HEK293 (cell line): Measurements from ENCODE around the gene MORN1.
"Not testable (repeated sequence)": the region's sequence is repeated elsewhere in the genome, so short reads cannot be mapped to it uniquely, and the experiment has no call there.

ENCODE experiments used
- CTCF ChIA-PET: fragments of 350-600 bp; formaldehyde crosslinking; extraction: SDS; loops from one replicate; lab custom pipeline; 2021; ENCODE audit warnings: antibody characterized with exemption; lab: Yijun Ruan, JAX
- POLR2A ChIA-PET: fragments of 300-600 bp; formaldehyde crosslinking; extraction: SDS; loops from one replicate; lab custom pipeline; 2020; ENCODE audit warnings: antibody characterized with exemption, inconsistent platforms; lab: Yijun Ruan, JAX
- H3K27ac ChIP-seq: fragments of 200-500 bp; sonication (Bioruptor generic); 2 replicates; pipeline ENCODE4 v1.5.1; 2014; ENCODE audit warnings: low read depth, low read length, control low read depth, inconsistent platforms; ENCODE audit errors: extremely low read depth
- H3K36me3 ChIP-seq, 2 experiments: fragments of 200-500 bp in 1 of 2; sonication (Bioruptor generic) in 1 of 2; 1 replicate in 1 of 2; 2 replicates in 1 of 2; pipeline ENCODE4 v1.5.1; 2014 to 2017; ENCODE audit warnings: inconsistent platforms in 2 of 2, low read length in 2 of 2; ENCODE audit not compliant: control insufficient read depth in 2 of 2, insufficient read depth in 1 of 2
- H3K4me1 ChIP-seq: fragments of 200-500 bp; sonication (Bioruptor generic); 2 replicates; pipeline ENCODE4 v1.5.1; 2014; ENCODE audit warnings: mild to moderate bottlenecking, low read length, inconsistent platforms; ENCODE audit not compliant: control insufficient read depth, insufficient read depth
- H3K4me3 ChIP-seq: 2 replicates; pipeline ENCODE4 v1.5.1; 2011; ENCODE audit warnings: low read depth, mild to moderate bottlenecking, control low read depth, low read length, moderate library complexity
- H3K9me3 ChIP-seq: fragments of 200-500 bp; sonication (Bioruptor generic); 2 replicates; pipeline ENCODE4 v1.5.1; 2014; ENCODE audit warnings: low read depth, low read length, inconsistent platforms; ENCODE audit not compliant: control insufficient read depth, insufficient read depth
- GLIS2 ChIP-seq: fragments of 450-650 bp; formaldehyde crosslinking; IDR thresholded peaks from 2 replicates; pipeline ENCODE4 v1.5.1; 2016; ENCODE audit warnings: missing biosample characterization, missing genetic modification characterization
- HOXA7 ChIP-seq: sonication (generic); formaldehyde crosslinking; IDR thresholded peaks from 2 replicates; pipeline ENCODE4 v1.8.1; 2022; ENCODE audit warnings: missing genetic modification reagents, borderline replicate concordance
- KLF1 ChIP-seq: fragments of 450-650 bp; formaldehyde crosslinking; IDR thresholded peaks from 2 replicates; pipeline ENCODE4 v1.5.1; 2016; ENCODE audit warnings: missing biosample characterization, missing genetic modification characterization
- KLF7 ChIP-seq: fragments of 450-650 bp; formaldehyde crosslinking; IDR thresholded peaks from 2 replicates; pipeline ENCODE4 v1.5.1; 2016; ENCODE audit warnings: missing biosample characterization, missing genetic modification characterization, borderline replicate concordance
- ZFP3 ChIP-seq: fragments of 450-650 bp; formaldehyde crosslinking; IDR thresholded peaks from 2 replicates; pipeline ENCODE4 v1.5.1; 2016; ENCODE audit warnings: low read depth, missing biosample characterization, missing genetic modification characterization
- ZNF16 ChIP-seq: fragments of 450-650 bp; formaldehyde crosslinking; IDR thresholded peaks from 2 replicates; pipeline ENCODE4 v1.5.1; 2016; ENCODE audit warnings: low read depth, missing biosample characterization, missing genetic modification characterization
- ZNF341 ChIP-seq: fragments of 450-650 bp; formaldehyde crosslinking; IDR thresholded peaks from 2 replicates; pipeline ENCODE4; 2016; ENCODE audit warnings: low read depth, missing biosample characterization, missing genetic modification characterization
- ZNF433 ChIP-seq: fragments of 450-650 bp; formaldehyde crosslinking; IDR thresholded peaks from 2 replicates; pipeline ENCODE4 v1.5.1; 2016; ENCODE audit warnings: missing biosample characterization, missing genetic modification characterization, low read depth
- ZNF548 ChIP-seq: fragments of 450-650 bp; formaldehyde crosslinking; IDR thresholded peaks from 2 replicates; pipeline ENCODE4 v1.5.1; 2016; ENCODE audit warnings: missing biosample characterization, missing genetic modification characterization
- ZNF561 ChIP-seq: fragments of 450-650 bp; IDR thresholded peaks from 2 replicates; pipeline ENCODE4 v1.5.1; 2018; ENCODE audit warnings: missing biosample characterization, missing genetic modification characterization, borderline replicate concordance
- ZNF585B ChIP-seq: fragments of 450-650 bp; formaldehyde crosslinking; IDR thresholded peaks from 2 replicates; pipeline ENCODE4 v1.5.1; 2016; ENCODE audit warnings: missing biosample characterization, missing genetic modification characterization
- ZNF610 ChIP-seq: fragments of 450-650 bp; formaldehyde crosslinking; IDR thresholded peaks from 2 replicates; pipeline ENCODE4 v1.5.1; 2016; ENCODE audit warnings: missing biosample characterization, missing genetic modification characterization, borderline replicate concordance
- ZNF626 ChIP-seq: fragments of 450-650 bp; sonication (Bioruptor Pico); formaldehyde crosslinking; IDR thresholded peaks from 2 replicates; pipeline ENCODE4 v1.5.1; 2018; ENCODE audit warnings: missing biosample characterization, missing genetic modification characterization, inconsistent platforms
- ZNF76 ChIP-seq: fragments of 450-650 bp; formaldehyde crosslinking; IDR thresholded peaks from 2 replicates; pipeline ENCODE4; 2016; ENCODE audit warnings: low read depth, missing biosample characterization, missing genetic modification characterization, borderline replicate concordance
- ZSCAN30 ChIP-seq: fragments of 450-650 bp; IDR thresholded peaks from 2 replicates; pipeline ENCODE4 v1.5.1; 2018; ENCODE audit warnings: missing biosample characterization, mild to moderate bottlenecking, missing genetic modification characterization, moderate library complexity
- TF ChIP-seq, protein P1 (sequence below): fragments of 450-650 bp; formaldehyde crosslinking; IDR thresholded peaks from 2 replicates; pipeline ENCODE4 v1.5.1; 2016; ENCODE audit warnings: missing biosample characterization, missing genetic modification characterization
- TF ChIP-seq, protein P2 (sequence below): fragments of 450-650 bp; formaldehyde crosslinking; IDR thresholded peaks from 2 replicates; pipeline ENCODE4 v1.5.1; 2016; ENCODE audit warnings: missing biosample characterization, missing genetic modification characterization
- TF ChIP-seq, protein P3 (sequence below): fragments of 450-650 bp; formaldehyde crosslinking; IDR thresholded peaks from 2 replicates; pipeline ENCODE4 v1.5.1; 2016; ENCODE audit warnings: missing biosample characterization, missing genetic modification characterization
- TF ChIP-seq, protein P4 (sequence below): fragments of 450-650 bp; formaldehyde crosslinking; optimal IDR thresholded peaks from 2 replicates; pipeline ENCODE3; 2016; ENCODE audit warnings: missing biosample characterization, mild to moderate bottlenecking, missing genetic modification characterization
- TF ChIP-seq, protein P5 (sequence below): fragments of 450-650 bp; formaldehyde crosslinking; IDR thresholded peaks from 2 replicates; pipeline ENCODE4 v1.5.1; 2016; ENCODE audit warnings: missing biosample characterization, missing genetic modification characterization

Gene MORN1

DNA sequence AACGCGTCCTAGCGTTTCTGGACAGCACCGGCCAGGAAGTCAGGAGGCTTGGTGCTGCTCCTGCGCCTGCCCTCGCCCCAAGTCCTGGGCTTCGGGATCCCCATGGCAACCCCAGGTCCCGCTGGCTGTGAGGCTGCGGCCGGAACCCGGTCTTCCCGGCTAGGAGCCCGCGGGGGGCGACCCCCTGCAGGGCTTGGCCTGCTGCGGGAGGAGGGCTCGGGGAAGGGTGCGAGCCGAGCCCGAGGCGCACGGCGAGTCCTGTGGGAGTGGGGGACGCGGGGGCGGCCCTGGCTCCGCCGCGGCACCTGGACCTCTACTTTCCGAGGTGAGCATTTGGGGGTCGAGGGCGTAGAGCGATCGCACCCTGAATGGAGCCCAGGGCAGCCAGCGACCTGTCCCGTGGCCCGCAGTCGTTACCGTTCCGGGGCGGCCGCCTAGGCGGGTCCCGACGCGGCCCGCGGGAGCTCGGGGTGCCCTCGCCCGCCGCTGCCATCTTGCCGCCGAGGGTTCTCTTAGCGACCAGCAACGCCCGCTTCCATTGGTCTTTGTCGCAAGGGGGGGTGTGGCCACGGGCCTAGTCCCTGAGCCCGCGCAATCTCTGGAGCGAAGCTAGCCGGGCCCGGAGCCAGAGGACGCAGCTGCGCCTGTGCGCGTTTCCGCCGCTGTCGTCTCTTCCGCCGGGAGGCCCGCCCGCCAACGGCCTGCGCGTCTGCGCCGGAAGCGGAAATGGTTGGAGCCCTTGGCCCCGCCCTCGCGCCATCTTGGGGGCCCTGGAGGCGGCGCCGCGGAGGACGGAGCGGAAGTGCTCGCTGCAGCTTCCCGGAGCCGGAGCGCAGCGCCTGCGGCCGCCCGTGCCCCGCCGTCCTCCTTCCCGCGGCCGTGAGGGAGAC lies at the start of gene MORN1, which contains the start of gene RER1 (continued):
- TF ChIP-seq, protein P1, sequence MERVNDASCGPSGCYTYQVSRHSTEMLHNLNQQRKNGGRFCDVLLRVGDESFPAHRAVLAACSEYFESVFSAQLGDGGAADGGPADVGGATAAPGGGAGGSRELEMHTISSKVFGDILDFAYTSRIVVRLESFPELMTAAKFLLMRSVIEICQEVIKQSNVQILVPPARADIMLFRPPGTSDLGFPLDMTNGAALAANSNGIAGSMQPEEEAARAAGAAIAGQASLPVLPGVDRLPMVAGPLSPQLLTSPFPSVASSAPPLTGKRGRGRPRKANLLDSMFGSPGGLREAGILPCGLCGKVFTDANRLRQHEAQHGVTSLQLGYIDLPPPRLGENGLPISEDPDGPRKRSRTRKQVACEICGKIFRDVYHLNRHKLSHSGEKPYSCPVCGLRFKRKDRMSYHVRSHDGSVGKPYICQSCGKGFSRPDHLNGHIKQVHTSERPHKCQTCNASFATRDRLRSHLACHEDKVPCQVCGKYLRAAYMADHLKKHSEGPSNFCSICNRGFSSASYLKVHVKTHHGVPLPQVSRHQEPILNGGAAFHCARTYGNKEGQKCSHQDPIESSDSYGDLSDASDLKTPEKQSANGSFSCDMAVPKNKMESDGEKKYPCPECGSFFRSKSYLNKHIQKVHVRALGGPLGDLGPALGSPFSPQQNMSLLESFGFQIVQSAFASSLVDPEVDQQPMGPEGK (tag by site-specific recombination), result peak; percentile 75; the same call in 1 of the 2 replicates
- TF ChIP-seq ZSCAN30 (tag by site-specific recombination), result peak; percentile 64; the same call in 1 of the 2 replicates
- 0 out of 2 replicates have a peak, but pooled peaks have one; percentile 42 for TF ChIP-seq KLF1 (tag by site-specific recombination)
- TF ChIP-seq ZNF433, result no peak
- TF ChIP-seq, protein P2, sequence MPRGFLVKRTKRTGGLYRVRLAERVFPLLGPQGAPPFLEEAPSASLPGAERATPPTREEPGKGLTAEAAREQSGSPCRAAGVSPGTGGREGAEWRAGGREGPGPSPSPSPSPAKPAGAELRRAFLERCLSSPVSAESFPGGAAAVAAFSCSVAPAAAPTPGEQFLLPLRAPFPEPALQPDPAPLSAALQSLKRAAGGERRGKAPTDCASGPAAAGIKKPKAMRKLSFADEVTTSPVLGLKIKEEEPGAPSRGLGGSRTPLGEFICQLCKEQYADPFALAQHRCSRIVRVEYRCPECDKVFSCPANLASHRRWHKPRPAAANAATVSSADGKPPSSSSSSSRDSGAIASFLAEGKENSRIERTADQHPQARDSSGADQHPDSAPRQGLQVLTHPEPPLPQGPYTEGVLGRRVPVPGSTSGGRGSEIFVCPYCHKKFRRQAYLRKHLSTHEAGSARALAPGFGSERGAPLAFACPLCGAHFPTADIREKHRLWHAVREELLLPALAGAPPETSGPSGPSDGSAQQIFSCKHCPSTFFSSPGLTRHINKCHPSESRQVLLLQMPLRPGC (tag by site-specific recombination), result no peak
- no peak for TF ChIP-seq ZNF626 (tag by site-specific recombination)
- 0 out of 2 replicates have a peak, but pooled peaks have one; percentile 18 for TF ChIP-seq ZNF341
- TF ChIP-seq, protein P3, sequence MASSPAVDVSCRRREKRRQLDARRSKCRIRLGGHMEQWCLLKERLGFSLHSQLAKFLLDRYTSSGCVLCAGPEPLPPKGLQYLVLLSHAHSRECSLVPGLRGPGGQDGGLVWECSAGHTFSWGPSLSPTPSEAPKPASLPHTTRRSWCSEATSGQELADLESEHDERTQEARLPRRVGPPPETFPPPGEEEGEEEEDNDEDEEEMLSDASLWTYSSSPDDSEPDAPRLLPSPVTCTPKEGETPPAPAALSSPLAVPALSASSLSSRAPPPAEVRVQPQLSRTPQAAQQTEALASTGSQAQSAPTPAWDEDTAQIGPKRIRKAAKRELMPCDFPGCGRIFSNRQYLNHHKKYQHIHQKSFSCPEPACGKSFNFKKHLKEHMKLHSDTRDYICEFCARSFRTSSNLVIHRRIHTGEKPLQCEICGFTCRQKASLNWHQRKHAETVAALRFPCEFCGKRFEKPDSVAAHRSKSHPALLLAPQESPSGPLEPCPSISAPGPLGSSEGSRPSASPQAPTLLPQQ (tag by site-specific recombination), result peak; percentile 57; the same call in 1 of the 2 replicates
- 0 out of 2 replicates have a peak, but pooled peaks have one; percentile 56 for TF ChIP-seq ZNF561 (tag by site-specific recombination)
- TF ChIP-seq GLIS2 (tag by site-specific recombination), result peak; percentile 82
- TF ChIP-seq ZNF16 (tag by site-specific recombination), result no peak

DNA sequence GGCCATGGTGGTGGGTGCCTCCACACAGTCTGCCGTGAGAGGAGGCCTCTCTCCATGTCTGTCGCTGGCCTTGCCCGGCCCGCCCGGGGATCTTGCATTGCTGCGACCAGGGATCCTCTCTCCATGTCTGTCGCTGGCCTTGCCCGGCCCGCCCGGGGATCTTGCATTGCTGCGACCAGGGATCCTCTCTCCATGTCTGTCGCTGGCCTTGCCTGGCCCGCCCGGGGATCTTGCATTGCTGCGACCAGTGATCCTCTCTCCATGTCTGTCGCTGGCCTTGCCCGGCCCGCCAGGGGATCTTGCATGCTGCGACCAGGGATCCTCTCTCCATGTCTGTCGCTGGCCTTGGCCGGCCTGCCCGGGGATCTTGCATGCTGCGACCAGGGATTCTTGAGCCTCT lies 49.0 kb upstream of the MORN1 start:
- CTCF ChIA-PET, result interaction anchor here (0.6 kb wide), 1 partner anchor 146 kb away, joined by 3 read pairs; no protein-coding TSS in a partner anchor

DNA sequence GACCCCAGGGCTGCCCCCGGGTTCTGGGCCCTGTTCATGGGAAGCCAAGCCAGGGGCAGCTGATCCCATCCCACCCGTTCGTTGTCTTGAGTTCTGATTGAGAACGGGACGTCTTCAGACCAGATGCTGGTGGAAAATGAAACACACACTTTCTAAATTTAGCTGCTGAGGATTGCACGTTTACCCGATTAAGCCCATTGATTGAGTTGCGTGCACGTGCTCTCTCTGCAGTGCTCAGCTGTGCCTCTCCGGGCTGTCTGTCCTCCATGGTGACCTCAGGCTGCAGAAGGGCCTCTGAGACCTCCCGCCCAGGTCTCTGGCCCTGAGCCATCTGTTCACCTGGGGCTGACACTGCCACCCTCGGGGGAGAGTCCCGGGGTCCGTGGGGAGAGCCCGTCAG lies 48.0 kb upstream of the MORN1 start:
- POLR2A ChIA-PET, result no interaction called here
- Histone ChIP-seq H3K9me3 (no peaks in the 10 kb centered on the region), H3K4me3 (no peak overlapping the region), H3K36me3 (no peaks in the 10 kb centered on the region), H3K4me1 (no peaks in the 10 kb centered on the region), H3K27ac (no peak overlapping the region)
- TF ChIP-seq ZNF610 (tag by site-specific recombination), result no peak
- no peak for TF ChIP-seq KLF7
- CTCF ChIA-PET, result no interaction called here

More for the DNA sequence above, 49.0 kb upstream of the MORN1 start:
- H3K27ac ChIP-seq, POLR2A ChIA-PET, H3K4me1 ChIP-seq, H3K4me3 ChIP-seq, H3K9me3 ChIP-seq, H3K36me3 ChIP-seq: not testable (repeated sequence)

DNA sequence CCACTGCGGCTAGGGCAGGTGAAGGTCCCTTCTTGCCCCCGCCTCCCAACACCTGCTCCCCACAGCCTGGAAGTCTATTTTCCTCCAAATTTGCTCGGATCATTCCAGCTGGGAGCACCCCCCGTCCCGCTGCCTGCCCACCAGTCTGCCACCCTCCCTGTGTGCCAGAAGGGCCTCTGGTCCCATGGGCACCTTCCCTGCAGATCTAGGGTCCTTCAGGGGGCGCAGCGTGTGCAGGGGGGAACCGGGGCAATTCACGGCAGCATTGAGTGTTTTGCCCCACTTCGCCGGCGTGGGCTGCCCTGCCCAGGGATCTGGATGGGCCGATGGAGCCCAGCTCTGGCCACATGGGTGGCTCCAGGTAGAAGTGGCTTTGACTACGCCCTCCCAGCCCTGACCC lies 47.3 kb upstream of the MORN1 start:
- Histone ChIP-seq H3K27ac (no peak overlapping the region), H3K36me3 (no peaks in the 10 kb centered on the region), H3K9me3 (no peaks in the 10 kb centered on the region), H3K4me3 (no peak overlapping the region), H3K4me1 (no peaks in the 10 kb centered on the region)
- ChIA-PET POLR2A (no interaction called here), CTCF (no interaction called here)
- no peak for TF ChIP-seq ZNF548 (tag by site-specific recombination)
- no peak for TF ChIP-seq ZNF76 (tag by site-specific recombination)
- TF ChIP-seq, protein P4, sequence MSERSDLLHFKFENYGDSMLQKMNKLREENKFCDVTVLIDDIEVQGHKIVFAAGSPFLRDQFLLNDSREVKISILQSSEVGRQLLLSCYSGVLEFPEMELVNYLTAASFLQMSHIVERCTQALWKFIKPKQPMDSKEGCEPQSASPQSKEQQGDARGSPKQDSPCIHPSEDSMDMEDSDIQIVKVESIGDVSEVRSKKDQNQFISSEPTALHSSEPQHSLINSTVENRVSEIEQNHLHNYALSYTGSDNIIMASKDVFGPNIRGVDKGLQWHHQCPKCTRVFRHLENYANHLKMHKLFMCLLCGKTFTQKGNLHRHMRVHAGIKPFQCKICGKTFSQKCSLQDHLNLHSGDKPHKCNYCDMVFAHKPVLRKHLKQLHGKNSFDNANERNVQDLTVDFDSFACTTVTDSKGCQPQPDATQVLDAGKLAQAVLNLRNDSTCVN (tag by site-specific recombination), result no peak
- no peak for TF ChIP-seq ZNF585B (tag by site-specific recombination)
- TF ChIP-seq, protein P5, sequence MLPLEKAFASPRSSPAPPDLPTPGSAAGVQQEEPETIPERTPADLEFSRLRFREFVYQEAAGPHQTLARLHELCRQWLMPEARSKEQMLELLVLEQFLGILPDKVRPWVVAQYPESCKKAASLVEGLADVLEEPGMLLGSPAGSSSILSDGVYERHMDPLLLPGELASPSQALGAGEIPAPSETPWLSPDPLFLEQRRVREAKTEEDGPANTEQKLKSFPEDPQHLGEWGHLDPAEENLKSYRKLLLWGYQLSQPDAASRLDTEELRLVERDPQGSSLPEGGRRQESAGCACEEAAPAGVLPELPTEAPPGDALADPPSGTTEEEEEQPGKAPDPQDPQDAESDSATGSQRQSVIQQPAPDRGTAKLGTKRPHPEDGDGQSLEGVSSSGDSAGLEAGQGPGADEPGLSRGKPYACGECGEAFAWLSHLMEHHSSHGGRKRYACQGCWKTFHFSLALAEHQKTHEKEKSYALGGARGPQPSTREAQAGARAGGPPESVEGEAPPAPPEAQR (tag by site-specific recombination), result no peak
- TF ChIP-seq HOXA7 (CRISPR knock-in tag), result no peak
- TF ChIP-seq ZFP3 (tag by site-specific recombination), result no peak
